Neutrophil (primary cell): ENCODE data around the gene PTPN23.

Experiments
- H3K27ac ChIP-seq: fragments of 200-600 bp; sonication (generic); 2 replicates; pipeline ENCODE4 v1.5.1; 2016; ENCODE audit warnings: mild to moderate bottlenecking, moderate library complexity
- H3K27me3 ChIP-seq: fragments of 200-600 bp; sonication (generic); 2 replicates; pipeline ENCODE4 v1.6.0; 2016; ENCODE audit warnings: mild to moderate bottlenecking
- H3K36me3 ChIP-seq: fragments of 200-600 bp; sonication (generic); 2 replicates; pipeline ENCODE4 v1.5.1; 2017
- H3K4me1 ChIP-seq, 2 experiments: fragments of 200-600 bp in 1 of 2; sonication (generic) in 1 of 2; 1 replicate in 1 of 2; 2 replicates in 1 of 2; pipeline versions ENCODE4 v1.5.1 to v1.6.1; 2013 to 2016; ENCODE audit warnings: low read depth in 1 of 2, low read length in 1 of 2, mild to moderate bottlenecking in 1 of 2, moderate library complexity in 1 of 2; ENCODE audit not compliant: control insufficient read depth in 1 of 2, insufficient read depth in 1 of 2
- H3K4me3 ChIP-seq, 2 experiments: fragments of 200-600 bp in 1 of 2; sonication (generic) in 1 of 2; 1 replicate in 1 of 2; 2 replicates in 1 of 2; pipeline ENCODE4 v1.5.1; 2013 to 2016; ENCODE audit warnings: low read depth in 1 of 2, low read length in 1 of 2, mild to moderate bottlenecking in 1 of 2, moderate library complexity in 1 of 2
- H3K9me3 ChIP-seq: fragments of 200-600 bp; sonication (generic); 2 replicates; pipeline ENCODE4 v1.5.1; 2016
- TF ChIP-seq, protein P1 (sequence below): fragments of 200-600 bp; sonication (generic); IDR thresholded peaks from 2 replicates; pipeline ENCODE4 v1.5.1; 2016; ENCODE audit warnings: antibody characterized with exemption

The PTPN23 gene

GRCh38 chr3:47340866-47341265, 40.0 kb upstream of the PTPN23 start:
- Histone ChIP-seq H3K36me3 (peaks cover 99% of the 10 kb centered on the region), H3K4me3 (no peak overlapping the region), H3K27me3 (no peaks in the 10 kb centered on the region), H3K27ac (no peak overlapping the region), H3K9me3 (no peaks in the 10 kb centered on the region), H3K4me1 (no peaks in the 10 kb centered on the region)
- TF ChIP-seq, protein P1, sequence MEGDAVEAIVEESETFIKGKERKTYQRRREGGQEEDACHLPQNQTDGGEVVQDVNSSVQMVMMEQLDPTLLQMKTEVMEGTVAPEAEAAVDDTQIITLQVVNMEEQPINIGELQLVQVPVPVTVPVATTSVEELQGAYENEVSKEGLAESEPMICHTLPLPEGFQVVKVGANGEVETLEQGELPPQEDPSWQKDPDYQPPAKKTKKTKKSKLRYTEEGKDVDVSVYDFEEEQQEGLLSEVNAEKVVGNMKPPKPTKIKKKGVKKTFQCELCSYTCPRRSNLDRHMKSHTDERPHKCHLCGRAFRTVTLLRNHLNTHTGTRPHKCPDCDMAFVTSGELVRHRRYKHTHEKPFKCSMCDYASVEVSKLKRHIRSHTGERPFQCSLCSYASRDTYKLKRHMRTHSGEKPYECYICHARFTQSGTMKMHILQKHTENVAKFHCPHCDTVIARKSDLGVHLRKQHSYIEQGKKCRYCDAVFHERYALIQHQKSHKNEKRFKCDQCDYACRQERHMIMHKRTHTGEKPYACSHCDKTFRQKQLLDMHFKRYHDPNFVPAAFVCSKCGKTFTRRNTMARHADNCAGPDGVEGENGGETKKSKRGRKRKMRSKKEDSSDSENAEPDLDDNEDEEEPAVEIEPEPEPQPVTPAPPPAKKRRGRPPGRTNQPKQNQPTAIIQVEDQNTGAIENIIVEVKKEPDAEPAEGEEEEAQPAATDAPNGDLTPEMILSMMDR = no peak

GRCh38 chr3:47342151-47342550, 38.7 kb upstream of the PTPN23 start:
- no peaks in the 10 kb centered on the region for H3K9me3 ChIP-seq
- H3K27ac ChIP-seq = no peak overlapping the region
- peaks cover 4 to 6% of the 10 kb centered on the region in 2 experiments for H3K4me1 ChIP-seq
- TF ChIP-seq, protein P1 = no peak
- no peaks in the 10 kb centered on the region for H3K27me3 ChIP-seq
- peaks cover 92% of the 10 kb centered on the region for H3K36me3 ChIP-seq
- H3K4me3 ChIP-seq = no peak overlapping the region

DNA sequence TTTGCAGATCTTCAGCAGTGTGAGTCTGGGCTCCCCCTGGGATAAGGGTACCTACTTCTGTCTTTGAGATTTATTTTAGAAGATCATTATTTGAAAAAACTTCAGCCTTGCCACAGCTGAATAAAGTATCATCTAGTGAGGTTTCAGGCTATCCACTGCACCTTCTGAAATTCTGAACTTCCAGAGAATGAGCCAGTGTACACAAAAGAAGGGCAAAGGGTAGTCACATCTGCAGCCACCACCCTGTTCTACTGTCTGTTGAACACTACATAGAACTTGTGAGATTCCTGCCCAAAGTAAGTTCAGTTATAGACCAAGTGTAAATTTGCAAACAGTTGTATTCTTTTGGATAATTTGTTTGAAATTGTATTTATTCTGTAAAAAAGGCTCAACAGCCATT, 38.0 kb upstream of the PTPN23 start:
- H3K4me1 ChIP-seq = peaks cover 8 to 11% of the 10 kb centered on the region in 2 experiments
- H3K27me3 ChIP-seq = no peaks in the 10 kb centered on the region
- no peak overlapping the region for H3K4me3 ChIP-seq
- no peaks in the 10 kb centered on the region for H3K9me3 ChIP-seq
- no peak overlapping the region for H3K27ac ChIP-seq
- peaks cover 86% of the 10 kb centered on the region for H3K36me3 ChIP-seq
- TF ChIP-seq, protein P1 = no peak

- H3K4me3 ChIP-seq = no peak overlapping the region
- TF ChIP-seq, protein P1 = no peak
- peaks cover 79% of the 10 kb centered on the region for H3K36me3 ChIP-seq
- no peak overlapping the region for H3K27ac ChIP-seq
- H3K4me1 ChIP-seq = peaks cover 8 to 11% of the 10 kb centered on the region in 2 experiments
- H3K9me3 ChIP-seq = no peaks in the 10 kb centered on the region
- no peaks in the 10 kb centered on the region for H3K27me3 ChIP-seq
Measured at GRCh38 chr3:47343471-47343971, 37.3 kb upstream of the PTPN23 start.

DNA sequence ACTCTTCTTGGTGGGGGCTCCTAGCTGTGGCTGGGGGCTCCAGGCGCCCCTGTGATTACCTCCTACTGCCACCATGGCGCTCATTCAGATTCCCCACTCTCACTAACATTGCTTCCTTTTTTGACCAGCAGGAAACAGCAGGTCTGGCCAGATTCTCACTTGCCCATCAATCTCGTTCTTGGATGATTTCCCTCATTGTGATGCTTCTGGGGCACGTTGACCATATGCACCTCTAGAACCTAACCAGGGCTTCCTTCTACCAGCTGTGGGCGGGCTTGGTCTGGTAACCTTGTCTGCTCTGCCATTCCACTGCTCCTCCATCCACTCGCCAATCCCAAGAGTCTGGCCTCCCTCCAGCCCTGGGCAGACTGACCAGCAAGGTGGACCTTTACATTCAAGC, 35.9 kb upstream of the PTPN23 start:
- no peak overlapping the region for H3K27ac ChIP-seq
- peaks cover 65% of the 10 kb centered on the region for H3K36me3 ChIP-seq
- H3K4me3 ChIP-seq = no peak overlapping the region
- no peaks in the 10 kb centered on the region for H3K27me3 ChIP-seq
- H3K4me1 ChIP-seq = peaks cover 8 to 11% of the 10 kb centered on the region in 2 experiments
- no peaks in the 10 kb centered on the region for H3K9me3 ChIP-seq
- TF ChIP-seq, protein P1 = no peak
